ACHN (cell line): ENCODE measurements around the gene CTBP2.
A peak's percentile ranks its signal among the peaks of the same experiment; 100 is the strongest.

Source experiments
- DNase-seq: peaks from one replicate; pipeline ENCODE4 v3.0.0-alpha.2; 2015
- in situ Hi-C: cut with HindIII; loops from 2 replicates; pipeline ENCODE4 v1.10.0; 2017; ENCODE audit warnings: low sequenced_read_pairs, low pct_ligation_motif_present, low pct_unique_long_range_greater_than_20kb

Gene CTBP2

GRCh38 chr10:125133696-125134482 lies 26.5 kb downstream of the CTBP2 start:
- in situ Hi-C loops = no loop called here
- no peak for DNase-seq

- in situ Hi-C loops = no loop called here
- no peak for DNase-seq
Measured at GRCh38 chr10:125132344-125132743, 28.0 kb downstream of the CTBP2 start.

- in situ Hi-C loops = no loop called here
- no peak for DNase-seq
Measured at GRCh38 chr10:125130916-125131315, 29.4 kb downstream of the CTBP2 start.

GRCh38 chr10:125130260-125130659 lies 30.1 kb downstream of the CTBP2 start:
- no peak for DNase-seq
- in situ Hi-C loops = no loop called here

- in situ Hi-C loops = no loop called here
Measured at GRCh38 chr10:125129076-125129458, 31.3 kb downstream of the CTBP2 start.

GRCh38 chr10:125128397-125129075 lies 31.8 kb downstream of the CTBP2 start:
- no peak for DNase-seq
- in situ Hi-C loops = no loop called here

More at GRCh38 chr10:125129076-125129458, 31.3 kb downstream of the CTBP2 start:
- no peak for DNase-seq

GRCh38 chr10:125127986-125128385 lies 32.4 kb downstream of the CTBP2 start:
- in situ Hi-C loops = no loop called here
- no peak for DNase-seq

- in situ Hi-C loops = no loop called here
- no peak for DNase-seq
Measured at GRCh38 chr10:125127110-125127509, 33.3 kb downstream of the CTBP2 start.

GRCh38 chr10:125125951-125126735 lies 34.2 kb downstream of the CTBP2 start:
- in situ Hi-C loops = no loop called here
- no peak for DNase-seq

GRCh38 chr10:125124907-125125306 lies 35.5 kb downstream of the CTBP2 start:
- in situ Hi-C loops = no loop called here
- no peak for DNase-seq

GRCh38 chr10:125124115-125124487 lies 36.3 kb downstream of the CTBP2 start:
- in situ Hi-C loops = no loop called here
- no peak for DNase-seq

GRCh38 chr10:125123476-125124114 lies 36.8 kb downstream of the CTBP2 start:
- DNase-seq = peak; percentile 79
- in situ Hi-C loops = no loop called here

- in situ Hi-C loops = no loop called here
- DNase-seq = no peak
Measured at GRCh38 chr10:125122566-125122965, 37.8 kb downstream of the CTBP2 start.

- in situ Hi-C loops = no loop called here
Measured at GRCh38 chr10:125121003-125121402, 39.4 kb downstream of the CTBP2 start.

GRCh38 chr10:125120053-125120710 lies 40.2 kb downstream of the CTBP2 start:
- DNase-seq = peak; percentile 26
- in situ Hi-C loops = no loop called here

More at GRCh38 chr10:125121003-125121402, 39.4 kb downstream of the CTBP2 start:
- no peak for DNase-seq

GRCh38 chr10:125118701-125119100 lies 41.7 kb downstream of the CTBP2 start:
- in situ Hi-C loops = no loop called here
- no peak for DNase-seq

GRCh38 chr10:125118011-125118611 lies 42.3 kb downstream of the CTBP2 start:
- no peak for DNase-seq
- in situ Hi-C loops = no loop called here
